Measurements from ENCODE around the gene SLC16A14. TPM values are rescaled to one million over a fixed set of nuclear protein-coding genes. Genes with fewer than 3 reads are reported as not detected.

SLC16A14 gene
- total and polyA plus RNA-seq, 2 of the 8 experiments (the other 6 are each of a cell fraction or from before 2014, with no cell fraction given): 2.1 to 3.0 TPM

- no peak overlapping the region for H2BK20ac ChIP-seq (ENCODE audit: low read length)
- no peak overlapping the region for H3K4ac ChIP-seq (replicated peaks; ENCODE audit: insufficient read length, low read depth, low read length)
- DNase-seq (ENCODE audit: low read depth in 1 of 2, low spot score in 2 of 2): no peak
- no peak overlapping the region for H3K14ac ChIP-seq (ENCODE audit: insufficient read length)
- no peak overlapping the region for H3K4me3 ChIP-seq (ENCODE audit: extremely low read depth in 1 of 4, insufficient read depth in 2 of 4, low read depth in 3 of 4, low read length in 4 of 4)
- WGBS, 2 experiments (ENCODE audit: extremely low coverage in 1 of 2, insufficient coverage in 1 of 2, insufficient read length in 1 of 2, insufficient replicate concordance in 2 of 2, low coverage in 1 of 2, low lambda C conversion rate in 2 of 2, missing lambda C conversion rate in 1 of 2): 94% methylated on average over 1 of the region's 1 CpG; no CpG with 5 or more reads in 1 of the 2 experiments
- no peak overlapping the region for H3K4me2 ChIP-seq (ENCODE audit: insufficient read depth in 1 of 2, low read depth in 2 of 2, low read length in 2 of 2)
- no peak overlapping the region for H3K18ac ChIP-seq (ENCODE audit: extremely low read depth, low read length)
- H2BK12ac ChIP-seq (ENCODE audit: low read depth, low read length): no peak overlapping the region
- H2AFZ ChIP-seq (ENCODE audit: low read length): no peak overlapping the region
- no peak overlapping the region for H2AK5ac ChIP-seq (ENCODE audit: low read depth, low read length)
- H3K79me2 ChIP-seq (ENCODE audit: control insufficient read depth in 1 of 2, insufficient read depth in 2 of 2, low read length in 2 of 2): no peaks in the 10 kb centered on the region
- no peaks in the 10 kb centered on the region for H3K9me3 ChIP-seq (ENCODE audit: insufficient read depth in 2 of 2, low read depth in 1 of 2, low read length in 1 of 2)
- no peak overlapping the region for H3K9ac ChIP-seq (replicated peaks in 1 of 4; ENCODE audit: extremely low read depth in 1 of 4, low read depth in 3 of 4, low read length in 3 of 4)
- H4K8ac ChIP-seq (ENCODE audit: extremely low read depth, insufficient read depth, low read length): no peak overlapping the region
- FAIRE-seq: no peak
- no peak overlapping the region for H3K56ac ChIP-seq (replicated peaks; ENCODE audit: insufficient read length, low read depth, low read length)
- H2BK5ac ChIP-seq (ENCODE audit: low read depth, low read length): no peak overlapping the region
- CTCF ChIA-PET (ENCODE audit: partially characterized antibody): interaction anchor here (0.6 to 6.0 kb wide), 30 partner anchors 9 to 805 kb away, joined by 3 to 64 read pairs (median 4); partner anchors contain the start of gene SLC16A14
- H3K23me2 ChIP-seq (ENCODE audit: low read depth, low read length): no peaks in the 10 kb centered on the region
- no peaks in the 10 kb centered on the region for H3K4me1 ChIP-seq (replicated peaks in 1 of 4; ENCODE audit: control insufficient read depth in 3 of 4, insufficient read depth in 4 of 4, low read length in 3 of 4)
- H2BK120ac ChIP-seq (replicated peaks; ENCODE audit: low read depth, low read length): no peak overlapping the region
- no peak overlapping the region for H3K23ac ChIP-seq (ENCODE audit: insufficient read length)
- POLR2A ChIA-PET (ENCODE audit: partially characterized antibody): no interaction called here
- H4K20me1 ChIP-seq (replicated peaks in 1 of 2; ENCODE audit: control insufficient read depth in 1 of 2, insufficient read depth in 2 of 2, low read length in 2 of 2): no peaks in the 10 kb centered on the region
- no peak overlapping the region for H4K91ac ChIP-seq (replicated peaks; ENCODE audit: insufficient read length, low read length)
- H4K5ac ChIP-seq (ENCODE audit: insufficient read length, low read depth, low read length): no peak overlapping the region
- H2BK15ac ChIP-seq (ENCODE audit: low read length): no peak overlapping the region
- TF ChIP-seq SIRT6 (IDR thresholded peaks at IDR 0.05; ENCODE audit: low read length) (no peak), BCL11A (IDR thresholded peaks at IDR 0.05; ENCODE audit: low read depth in 2 of 2, low read length in 2 of 2) (no peak), SRF (IDR thresholded peaks at IDR 0.05; ENCODE audit: low read depth, low read length) (no peak), RFX5 (IDR thresholded peaks at IDR 0.05; ENCODE audit: borderline replicate concordance, low read depth, low read length) (no peak), ATF3 (IDR thresholded peaks at IDR 0.05; ENCODE audit: insufficient read depth, low read depth, low read length) (no peak), TAF7 (optimal IDR thresholded peaks at IDR 0.05; ENCODE audit: borderline replicate concordance, low read depth, low read length) (no peak), USF2 (IDR thresholded peaks at IDR 0.05; ENCODE audit: low read length) (no peak), SP2 (IDR thresholded peaks at IDR 0.05; ENCODE audit: low read length) (no peak)
- H3K79me1 ChIP-seq (ENCODE audit: low read depth, low read length): no peaks in the 10 kb centered on the region
- H3K27me3 ChIP-seq (replicated peaks in 1 of 4; ENCODE audit: control insufficient read depth in 3 of 4, extremely low read depth in 1 of 4, insufficient read depth in 3 of 4, low read length in 3 of 4): no peaks in the 10 kb centered on the region
- H3K36me3 ChIP-seq (ENCODE audit: control insufficient read depth in 2 of 4, insufficient read depth in 4 of 4, low read length in 3 of 4): no peaks in the 10 kb centered on the region; a peak in 1 of 8 replicates
- no peak overlapping the region for H3K27ac ChIP-seq (ENCODE audit: low read depth, low read length)
These were observed 60.0 kb downstream of the SLC16A14 start for GRCh38 chr2:230008708-230009066.
